CD4-positive, alpha-beta T cell treated with Interleukin-21 for 1 hour (primary cell): ENCODE data around the gene DOCK7.
"Not testable (repeated sequence)": the region's sequence is repeated elsewhere in the genome, so short reads cannot be mapped to it uniquely, and the experiment has no call there.

Experiments
- DNase-seq: peaks from one replicate; pipeline ENCODE4 v3.0.0-alpha.2; 2020

DOCK7 gene

DNA sequence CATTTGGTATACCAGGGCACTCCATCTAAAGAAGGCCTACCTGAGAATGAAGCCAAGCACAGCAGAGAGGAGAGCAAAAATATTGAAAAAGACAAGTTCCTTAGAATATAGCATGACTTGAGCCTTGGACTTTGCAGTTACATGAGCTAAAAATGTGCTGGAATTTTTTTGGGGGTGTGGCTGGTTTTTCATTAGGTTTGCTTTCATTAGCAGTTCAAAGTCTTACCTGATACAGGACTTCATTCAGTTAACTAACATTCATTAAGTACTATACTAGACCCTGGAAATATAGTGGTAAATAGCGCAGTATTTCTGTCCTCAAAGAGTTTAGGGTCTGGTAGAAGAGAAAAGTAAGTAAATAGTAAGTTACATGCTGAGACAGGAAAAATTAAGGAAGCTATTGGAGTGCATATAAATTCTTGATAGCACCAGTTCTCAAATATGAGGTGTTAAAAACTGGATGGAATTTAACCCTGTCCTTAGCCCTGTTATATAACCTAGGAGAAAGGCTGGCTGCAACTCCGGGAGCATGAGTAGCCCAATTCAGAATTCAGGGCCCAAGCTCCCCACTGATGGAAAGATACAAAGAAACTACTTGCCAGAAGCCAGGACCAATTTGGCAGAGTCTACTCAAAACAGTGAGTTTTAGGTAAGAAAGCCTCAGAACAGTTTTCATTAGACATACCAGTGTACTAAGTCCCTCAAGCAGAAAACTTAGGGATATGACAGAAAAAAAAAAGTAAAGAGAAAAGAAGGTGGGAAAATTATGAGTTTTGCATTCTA lies 3.1 kb upstream of the DOCK7 start:
- DNase-seq: no peak

DNA sequence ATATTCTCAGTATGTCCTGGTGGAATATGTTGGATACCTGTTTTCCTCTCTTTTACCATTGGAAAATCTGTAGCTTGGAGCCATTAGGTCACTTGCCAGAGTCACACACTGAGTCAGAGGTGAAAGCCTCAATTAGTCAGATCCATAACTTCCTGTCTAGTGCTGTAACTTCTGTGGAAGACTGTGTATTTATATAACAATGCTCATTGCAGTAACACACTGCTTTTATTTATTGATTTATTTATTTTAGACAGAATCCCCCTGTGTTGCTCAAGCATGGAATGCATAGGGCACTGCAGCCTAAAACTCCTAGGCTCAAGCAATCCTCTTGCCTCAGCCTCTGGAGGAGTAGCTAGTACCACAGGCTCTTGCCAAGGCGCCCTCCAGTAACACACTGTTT lies 1.3 kb upstream of the DOCK7 start:
- no peak for DNase-seq

DNA sequence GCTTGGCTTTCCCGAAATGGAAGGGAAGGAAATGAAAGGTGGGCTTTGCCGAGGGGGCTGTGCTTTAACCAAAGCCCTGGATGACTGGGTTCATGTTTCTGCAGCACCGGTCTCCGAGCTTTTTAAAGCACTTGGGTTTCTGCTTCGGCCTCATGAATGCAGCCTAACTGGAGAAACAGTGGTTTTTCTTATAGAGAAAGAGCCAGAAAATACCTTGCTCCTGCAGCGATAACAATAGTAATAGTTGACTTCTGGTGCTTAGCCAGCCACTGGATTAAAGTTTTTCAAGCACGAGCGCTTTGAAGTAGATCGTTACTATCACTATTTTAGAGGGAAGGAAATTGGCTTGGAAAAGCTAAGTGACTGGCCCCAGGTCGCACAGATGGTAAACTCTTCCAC lies 500 bp upstream of the DOCK7 start:
- DNase-seq: no peak

DNA sequence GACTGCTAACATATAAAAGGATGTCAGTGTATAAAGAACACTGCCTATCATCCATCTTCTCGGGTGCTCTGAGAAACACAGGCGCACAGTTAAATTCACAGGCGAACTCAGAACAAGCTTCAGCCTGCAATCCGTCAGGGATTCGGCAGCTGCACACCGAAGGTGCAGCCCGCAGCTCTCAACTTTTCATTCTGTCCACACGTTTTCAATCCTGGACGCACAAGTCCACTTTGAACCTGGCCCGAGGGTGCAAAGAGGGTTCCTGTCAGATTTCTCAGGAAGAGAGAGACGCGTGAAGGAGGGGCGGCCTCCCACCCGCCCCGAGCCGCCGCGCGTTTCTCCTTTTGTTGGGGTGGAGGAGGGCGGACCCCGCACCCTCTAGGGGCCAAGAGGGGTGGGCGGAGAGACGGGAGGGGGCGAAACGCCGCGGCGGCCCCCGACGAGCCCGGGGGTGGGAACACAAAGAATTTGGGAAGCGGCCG lies 724 bp downstream of the DOCK7 start:
- DNase-seq: peak; percentile 15

DNA sequence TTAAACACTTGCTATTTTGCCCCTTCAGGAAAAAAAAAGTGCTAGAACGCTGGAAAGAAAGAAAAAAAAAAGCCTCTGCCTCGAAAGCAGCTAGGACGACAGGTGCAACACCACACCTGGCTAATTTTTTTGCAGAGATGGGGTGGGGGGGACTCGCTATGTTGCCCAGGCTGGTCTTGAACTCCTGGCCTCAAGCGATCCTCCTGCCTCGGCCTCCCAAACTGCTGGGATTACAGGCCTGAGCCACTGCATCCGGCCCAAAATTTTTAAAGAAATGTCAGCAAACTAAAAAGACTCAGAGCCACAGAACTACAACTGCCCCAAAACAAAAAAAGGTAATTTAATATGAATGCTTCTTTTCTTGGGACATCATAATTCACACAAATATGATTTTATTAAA lies 1.4 kb downstream of the DOCK7 start:
- no peak for DNase-seq

DNA sequence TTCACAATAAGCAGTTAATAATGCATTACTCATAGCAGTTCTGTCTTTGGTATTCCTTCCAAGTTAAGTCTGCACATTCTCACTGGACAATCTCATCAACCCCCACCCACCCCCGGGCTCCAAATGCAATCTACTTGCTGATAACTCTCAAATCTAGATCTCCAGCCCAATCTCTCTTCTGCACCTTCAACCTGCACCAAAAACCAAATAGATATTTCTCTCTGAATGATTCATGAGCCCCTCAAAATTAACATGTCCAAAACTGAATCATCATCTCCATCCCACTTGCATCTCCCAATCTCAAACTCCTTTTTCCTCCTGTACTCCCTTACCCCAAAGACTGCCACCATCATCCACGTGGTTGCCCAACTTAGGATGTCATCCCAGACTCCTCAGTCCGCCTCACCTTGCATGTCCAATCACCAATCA lies 2.7 kb downstream of the DOCK7 start:
- DNase-seq: no peak

DNA sequence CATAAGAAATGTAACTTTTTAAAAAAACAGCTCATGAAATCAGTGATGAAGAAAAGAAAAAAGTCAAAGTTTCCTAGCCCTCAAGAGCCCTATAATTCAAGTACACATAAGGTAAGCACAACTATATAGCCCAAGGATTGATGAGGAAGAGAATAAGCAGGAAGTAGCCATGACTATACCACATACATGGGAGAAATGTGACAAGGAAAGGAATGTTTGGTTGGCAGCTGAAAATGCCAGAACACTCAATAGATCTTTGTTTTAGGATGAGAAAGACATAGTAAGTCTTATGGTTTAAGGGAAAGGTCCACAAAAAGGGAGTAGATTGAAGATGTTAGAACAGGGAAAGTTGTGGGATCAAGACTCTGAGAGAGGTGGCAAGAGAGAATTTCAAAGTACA lies 5.7 kb downstream of the DOCK7 start:
- DNase-seq: no peak

DNA sequence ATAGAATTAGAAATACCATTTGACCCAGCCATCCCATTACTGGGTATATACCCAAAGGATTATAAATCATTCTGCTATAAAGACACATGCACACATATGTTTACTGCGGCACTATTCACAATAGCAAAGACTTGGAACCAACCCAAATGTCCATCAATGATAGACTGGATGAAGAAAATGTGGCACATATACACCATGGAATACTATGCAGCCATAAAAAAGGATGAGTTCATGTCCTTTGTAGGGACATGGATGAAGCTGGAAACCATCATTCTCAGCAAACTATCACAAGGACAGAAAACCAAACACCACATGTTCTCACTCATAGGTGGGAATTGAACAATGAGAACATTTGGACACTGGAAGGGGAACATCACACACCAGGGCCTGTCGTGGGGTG lies 7.2 kb downstream of the DOCK7 start:
- DNase-seq: not testable (repeated sequence)

DNA sequence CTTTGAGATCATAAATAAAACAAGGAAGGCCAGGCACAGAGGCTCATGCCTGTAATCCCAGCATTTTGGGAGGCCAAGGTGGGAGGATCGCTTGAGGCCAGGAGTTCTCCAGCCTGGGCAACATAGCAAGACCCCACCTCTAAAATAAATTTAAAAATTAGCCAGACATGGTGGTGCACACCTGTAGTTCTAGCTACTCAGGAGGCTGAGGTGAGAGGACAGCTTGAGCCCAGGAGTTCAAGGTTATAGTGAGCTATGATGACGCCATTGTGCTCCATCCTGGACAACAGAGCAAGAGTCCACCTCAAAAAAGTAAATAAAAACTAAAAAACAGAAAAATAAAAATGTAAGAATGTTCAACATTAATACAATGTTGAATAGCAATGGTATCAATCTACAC lies 10.4 kb downstream of the DOCK7 start:
- DNase-seq: not testable (repeated sequence)

DNA sequence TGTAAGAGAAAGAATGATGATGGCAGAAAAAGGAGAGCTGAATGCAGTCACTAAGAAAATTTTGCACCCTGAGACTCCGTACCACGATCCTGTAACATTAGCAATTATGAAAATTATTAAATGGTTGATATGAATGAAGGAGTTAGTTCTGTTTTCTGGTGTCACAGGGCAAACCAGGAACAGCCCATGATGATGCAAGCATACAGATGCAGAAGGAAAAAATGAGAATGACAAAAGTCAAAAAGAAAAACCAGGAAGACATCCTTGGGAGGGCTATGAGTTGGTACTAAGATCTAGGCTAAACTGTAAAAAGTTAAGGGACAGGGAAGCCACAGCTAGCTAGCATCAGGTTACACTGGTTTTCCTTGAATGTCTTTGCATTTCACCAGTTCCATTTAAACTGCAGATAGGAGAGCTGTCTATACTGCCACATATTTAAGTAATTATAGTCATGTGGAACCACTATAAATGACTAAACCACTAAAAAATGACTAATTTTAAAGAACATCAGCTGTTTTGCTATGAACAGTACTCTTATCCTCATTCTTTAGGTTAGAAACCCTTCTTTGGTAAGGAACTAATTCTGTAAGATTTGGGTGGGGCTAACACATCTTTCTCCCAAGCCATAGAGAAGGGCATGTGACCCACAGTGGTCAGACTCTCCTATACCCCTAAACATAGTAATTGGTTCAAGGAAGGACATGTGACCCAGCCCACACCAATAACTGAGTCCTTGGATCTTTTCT lies 11.4 kb downstream of the DOCK7 start:
- DNase-seq: no peak

DNA sequence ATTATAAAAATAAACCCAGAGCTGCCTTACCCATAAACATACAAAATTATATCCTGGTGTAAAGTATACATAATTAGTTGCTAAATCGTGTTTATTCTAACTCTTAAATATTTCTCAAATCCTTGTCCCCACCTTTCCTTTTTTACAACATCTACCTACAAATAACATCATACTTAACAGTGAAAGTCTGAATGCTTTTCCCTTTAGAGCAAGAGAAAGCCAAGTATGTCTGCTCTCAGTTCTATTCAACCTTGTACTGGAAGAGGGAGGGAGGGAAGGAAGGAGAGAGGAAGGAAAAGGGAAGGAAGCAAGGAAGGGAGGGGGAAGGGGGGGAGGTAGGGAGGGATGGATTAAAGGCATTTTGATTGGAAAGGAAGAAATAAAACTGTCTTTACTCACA lies 14.6 kb downstream of the DOCK7 start:
- no peak for DNase-seq

DNA sequence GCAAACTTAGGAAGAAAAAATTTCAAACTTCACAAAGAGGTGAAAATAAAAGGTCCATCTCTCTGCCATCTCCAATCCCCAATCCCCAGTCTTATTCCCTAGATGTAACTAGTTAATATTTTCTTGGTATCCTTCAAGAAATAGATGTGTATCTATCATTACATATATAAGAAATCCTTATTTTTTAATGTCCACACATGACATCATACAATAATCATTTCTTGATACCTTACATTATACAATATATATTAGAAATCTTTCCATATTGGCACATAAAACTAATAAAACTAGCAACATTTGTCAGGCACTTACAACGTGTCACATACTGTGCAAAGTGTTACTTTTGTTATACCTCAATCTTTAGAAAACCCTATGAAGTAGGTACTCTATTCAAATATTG lies 16.2 kb downstream of the DOCK7 start:
- DNase-seq: no peak

DNA sequence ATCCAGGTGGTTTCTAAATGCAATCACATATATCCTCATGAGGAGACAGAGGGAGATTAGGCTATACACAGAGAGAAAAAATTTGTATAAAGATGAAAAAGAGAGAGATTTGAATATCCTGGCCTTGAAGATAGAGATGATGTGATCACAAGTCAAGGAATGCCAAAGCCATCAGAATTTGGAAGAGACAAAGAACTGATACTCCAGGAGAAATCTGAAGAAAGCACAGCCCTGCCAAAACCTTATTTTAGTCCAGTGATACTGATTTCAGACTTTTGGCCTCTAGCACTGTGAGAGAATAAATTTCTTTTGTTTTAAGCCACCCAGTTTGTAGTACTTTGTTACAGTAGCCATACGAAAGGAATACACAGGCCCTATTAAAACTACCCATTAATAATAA lies 33.4 kb downstream of the DOCK7 start:
- no peak for DNase-seq

DNA sequence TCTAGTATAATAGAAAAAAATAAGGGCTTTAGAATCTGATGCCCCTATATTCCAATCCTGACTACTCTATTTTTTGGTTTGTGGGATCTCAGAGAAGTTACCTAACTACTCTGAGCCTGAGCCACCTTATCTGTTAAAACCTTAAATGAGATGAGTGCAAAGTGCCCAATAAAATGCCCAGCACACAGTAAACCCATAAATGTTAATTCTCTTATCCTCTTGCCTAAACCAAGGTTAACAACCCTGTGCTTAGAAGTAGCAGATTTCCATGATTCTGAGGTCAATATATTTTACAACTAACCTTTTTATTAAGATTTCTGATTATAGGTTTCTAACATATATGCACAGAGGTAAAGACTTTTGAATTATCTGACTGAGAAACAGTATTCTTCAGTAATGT lies 35.8 kb downstream of the DOCK7 start:
- DNase-seq: no peak

DNA sequence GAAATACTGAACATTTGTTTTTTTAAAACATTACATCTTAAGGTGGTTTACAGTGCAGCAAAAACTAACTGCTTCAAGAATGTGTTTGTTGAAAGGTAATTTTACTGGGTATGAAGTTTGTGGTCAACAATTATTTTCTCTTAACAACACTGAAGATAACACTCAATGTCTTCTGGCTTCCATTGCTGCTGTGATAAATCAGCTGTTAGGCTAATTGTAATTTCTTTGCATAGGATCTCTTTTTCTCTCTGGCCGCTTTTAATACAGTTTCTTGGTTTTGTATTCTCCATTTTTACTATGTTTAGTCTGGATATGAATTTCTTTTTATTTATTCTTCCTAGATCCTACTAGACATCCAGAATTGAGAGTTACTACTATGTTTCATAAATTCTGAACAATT lies 44.9 kb downstream of the DOCK7 start:
- DNase-seq: no peak

DNA sequence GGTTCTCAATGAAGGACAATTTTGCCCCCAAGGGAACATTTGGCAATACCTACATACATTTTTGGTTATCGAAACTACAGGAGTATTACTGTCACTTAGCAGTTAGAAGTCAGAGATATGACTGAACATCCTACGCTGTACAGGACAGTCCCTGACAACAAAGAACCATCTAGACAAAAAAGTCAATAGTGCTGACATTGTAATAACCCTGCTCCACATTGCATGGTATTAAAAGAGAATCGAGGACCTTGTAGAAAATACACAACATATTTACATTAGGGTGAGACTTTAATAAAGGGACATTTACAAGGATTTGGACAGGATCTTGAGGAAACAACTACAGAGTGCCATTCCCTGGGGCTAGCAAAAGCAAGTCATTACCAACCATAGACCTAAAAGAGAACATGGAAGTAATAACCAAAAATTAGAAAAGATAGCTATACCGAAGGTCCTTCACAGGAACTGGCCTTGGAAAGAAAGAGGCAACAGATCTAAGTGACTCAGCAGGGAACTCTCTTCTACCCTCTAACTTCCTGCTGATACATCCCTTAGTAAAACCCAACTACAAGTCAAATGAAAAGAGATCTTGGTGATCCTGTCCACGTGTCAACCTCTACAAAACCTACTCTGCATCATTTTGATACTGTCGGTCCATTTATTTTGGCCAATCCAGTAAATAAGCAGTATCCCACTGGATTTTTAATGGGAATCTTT lies 50.6 kb downstream of the DOCK7 start:
- no peak for DNase-seq

DNA sequence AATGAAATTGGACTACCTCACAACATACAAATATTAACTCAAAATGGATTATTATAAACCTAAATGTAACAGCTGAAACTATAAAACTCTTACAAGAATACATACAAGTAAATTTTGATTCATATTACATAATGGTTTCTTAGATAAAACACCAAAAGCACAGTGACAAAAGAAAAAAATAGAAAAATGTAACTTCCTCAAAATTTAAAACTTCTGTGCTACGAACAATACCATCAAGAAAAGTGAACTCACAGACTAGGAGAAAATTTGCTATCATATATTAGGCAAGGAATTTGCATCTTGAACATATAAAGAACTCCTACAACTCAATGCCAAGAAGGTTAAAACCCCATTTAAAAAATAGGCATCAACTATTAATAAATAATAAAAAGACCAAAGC lies 59.7 kb downstream of the DOCK7 start:
- DNase-seq: no peak

DNA sequence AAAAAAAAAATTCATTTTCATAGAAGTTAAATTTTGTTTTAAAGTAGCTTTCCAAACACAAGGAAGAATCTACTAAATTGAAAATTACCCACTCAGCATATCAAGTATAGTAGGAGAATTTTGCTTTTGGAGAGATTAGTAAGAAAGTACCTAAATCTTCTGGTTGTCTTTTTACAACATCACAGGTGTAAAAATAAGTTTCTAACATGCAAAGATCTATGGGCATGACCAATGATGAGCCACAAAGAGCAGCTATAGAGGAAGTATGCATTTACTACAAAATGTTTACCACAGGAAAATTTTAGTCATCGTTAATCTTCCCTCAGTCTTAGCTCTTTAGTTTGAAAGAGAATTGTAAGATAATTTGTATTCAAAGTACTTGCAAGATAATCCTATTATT lies 62.8 kb downstream of the DOCK7 start:
- no peak for DNase-seq

DNA sequence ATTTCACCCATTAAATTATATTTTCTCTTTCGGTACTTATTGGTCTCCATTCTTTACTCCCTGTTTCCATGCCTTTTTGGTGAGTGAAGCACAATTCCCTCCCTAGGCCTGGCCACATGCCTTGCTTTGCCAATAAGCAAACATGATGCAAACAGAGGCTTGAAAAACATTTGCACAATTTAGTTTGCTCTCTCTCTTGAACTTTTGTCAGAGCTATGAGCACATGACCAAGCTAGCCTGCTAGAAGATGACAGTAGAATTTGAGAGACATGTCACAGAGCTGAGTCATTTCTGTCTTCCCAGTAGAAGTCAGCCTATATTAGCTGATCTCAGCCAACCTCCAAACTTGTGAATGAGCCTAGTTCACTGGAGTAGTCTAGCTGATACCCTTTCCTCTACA lies 66.3 kb downstream of the DOCK7 start:
- no peak for DNase-seq

DNA sequence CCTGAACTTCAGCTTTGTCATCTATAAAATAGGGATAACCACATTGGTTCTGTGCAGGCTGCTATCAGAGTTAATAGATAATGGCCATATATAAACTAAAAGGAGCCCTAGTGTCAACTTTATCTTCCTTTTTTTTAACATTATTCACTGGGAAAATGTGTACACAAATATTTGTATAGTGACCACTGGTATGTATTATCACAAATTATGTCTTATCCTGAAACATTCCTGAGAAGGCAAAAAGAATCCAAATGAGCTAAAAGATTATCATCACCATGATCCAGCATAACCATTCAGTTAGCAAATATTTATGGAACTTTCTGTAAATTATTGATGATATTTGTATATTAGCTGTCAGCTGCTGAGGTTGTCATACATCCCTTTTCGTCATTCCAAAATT lies 74.3 kb downstream of the DOCK7 start:
- DNase-seq: no peak

DNA sequence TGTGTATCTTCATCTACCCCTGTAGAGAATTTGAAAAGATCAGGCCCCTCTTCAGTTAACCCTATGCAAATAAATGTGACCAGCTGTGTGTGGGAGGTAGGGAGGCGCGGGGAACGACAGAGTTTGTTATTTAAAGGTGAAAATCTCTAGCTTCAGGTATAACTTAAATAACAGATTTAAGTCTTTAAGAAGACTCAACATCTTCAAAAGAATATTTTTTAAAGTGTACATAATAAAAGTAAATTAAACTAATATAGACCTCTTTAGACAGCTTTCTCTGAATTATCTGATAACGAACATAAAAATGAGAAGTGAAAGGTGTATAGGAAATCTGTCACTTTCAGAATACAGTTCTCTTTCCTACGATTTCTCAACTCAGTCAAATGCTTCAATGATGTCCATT lies 74.9 kb downstream of the DOCK7 start:
- DNase-seq: no peak

DNA sequence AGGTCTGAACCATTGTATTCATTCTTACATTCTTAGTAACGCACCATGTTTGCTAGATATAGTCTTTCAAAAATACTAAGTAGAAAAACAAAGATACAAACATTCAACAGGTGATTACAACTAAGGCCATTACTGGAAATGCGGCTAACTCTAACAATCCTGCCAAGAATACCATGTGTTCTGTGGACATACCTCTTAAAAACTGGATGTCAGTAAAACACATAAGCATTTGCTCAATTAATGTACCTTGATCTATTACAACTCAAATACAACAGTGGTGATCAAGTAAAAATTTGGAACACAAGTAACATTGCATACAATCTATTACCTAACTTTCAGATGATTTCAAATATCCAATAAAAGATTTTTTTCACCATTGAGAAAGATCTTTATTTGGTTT lies 75.4 kb downstream of the DOCK7 start:
- DNase-seq: no peak

DNA sequence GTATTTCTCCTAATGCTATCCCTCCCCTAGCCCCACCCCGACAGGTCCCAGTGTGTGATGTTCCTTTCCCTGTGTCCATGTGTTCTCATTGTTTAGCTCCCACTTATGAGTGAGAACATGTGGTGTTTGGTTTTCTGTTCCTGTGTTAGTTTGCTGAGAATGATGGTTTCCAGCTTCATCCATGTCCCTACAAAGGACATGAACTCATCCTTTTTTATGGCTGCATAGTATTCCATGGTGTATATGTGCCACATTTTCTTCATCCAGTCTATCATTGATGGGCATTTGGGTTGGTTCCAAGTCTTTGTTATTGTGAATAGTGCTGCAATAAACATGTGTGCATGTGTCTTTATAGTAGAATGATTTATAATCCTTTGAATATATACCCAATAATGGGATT lies 77.6 kb downstream of the DOCK7 start:
- not testable (repeated sequence) for DNase-seq

DNA sequence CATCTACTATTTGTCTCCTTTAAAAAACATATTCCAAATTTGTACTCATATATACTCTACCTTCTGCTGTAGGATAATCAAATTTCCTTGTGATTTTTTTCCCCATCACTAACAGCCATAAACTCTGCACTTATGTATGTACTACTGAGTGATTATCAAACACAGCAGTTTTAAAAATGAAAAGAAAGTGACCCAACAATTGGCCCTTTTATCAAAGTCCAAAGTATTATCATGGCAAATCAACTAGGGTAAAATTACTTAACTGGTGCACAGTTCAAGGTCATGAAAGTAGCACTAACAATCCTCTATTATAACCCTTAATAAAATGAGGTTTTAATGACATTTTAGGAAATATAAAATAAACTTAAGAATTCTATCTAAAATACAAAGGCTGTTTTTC lies 79.3 kb downstream of the DOCK7 start:
- no peak for DNase-seq
